ENCODE results near the gene NKD2. TPM values are rescaled to one million over a fixed set of nuclear protein-coding genes. Genes with fewer than 3 reads are reported as not detected.

NKD2 gene
- total and polyA plus RNA-seq, 2 experiments from 2014 or later: 9.0 to 11.9 TPM

GRCh38 chr5:963310-963672 lies 45.3 kb upstream of the NKD2 start (continued):
- no peak for TF ChIP-seq ZNF462 (CRISPR knock-in tag; IDR thresholded peaks at IDR 0.05)

GRCh38 chr5:963673-964531 lies 44.7 kb upstream of the NKD2 start:
- Mint-ChIP-seq H3K27ac (no peak overlapping the region), H3K27me3 (ENCODE audit: insufficient read depth, low read depth, poor library complexity) (peaks cover 9% of the 10 kb centered on the region), H3K9me3 (no peaks in the 10 kb centered on the region), H3K4me1 (no peaks in the 10 kb centered on the region), H3K36me3 (ENCODE audit: low read depth) (no peaks in the 10 kb centered on the region), H3K4me3 (no peak overlapping the region)
- Histone ChIP-seq H3K27me3 (ENCODE audit: insufficient read depth) (no peaks in the 10 kb centered on the region), H3F3A (replicated peaks; ENCODE audit: low read depth) (no peaks in the 10 kb centered on the region), H2AFZ (no peak overlapping the region), H3K36me3 (ENCODE audit: insufficient read depth) (no peaks in the 10 kb centered on the region), H4K20me1 (replicated peaks; ENCODE audit: insufficient read depth) (no peaks in the 10 kb centered on the region), H3K4me2 (no peak overlapping the region), H3K4me3 (no peak overlapping the region), H3K4me1 (ENCODE audit: insufficient read depth) (no peaks in the 10 kb centered on the region), H3K27ac (ENCODE audit: low read depth) (no peak overlapping the region), H3K79me2 (replicated peaks; ENCODE audit: insufficient read depth) (no peaks in the 10 kb centered on the region), H3K9me2 (ENCODE audit: insufficient read depth) (no peaks in the 10 kb centered on the region)
- ATAC-seq: no peak
- DNase-seq (ENCODE audit: low spot score): no peak
- TF ChIP-seq ZNF114 (CRISPR knock-in tag; IDR thresholded peaks at IDR 0.05) (no peak), CTCF (conservative IDR thresholded peaks at IDR 0.05; ENCODE audit: low read depth in 2 of 2) (no peak), ETS1 (IDR thresholded peaks at IDR 0.05) (no peak), NANOG (IDR thresholded peaks at IDR 0.05; ENCODE audit: borderline replicate concordance) (no peak), CREB1 (CRISPR knock-in tag; IDR thresholded peaks at IDR 0.05; ENCODE audit: low read depth) (no peak)

All from GM23338 (cell line).